GM18526 (cell line): ENCODE measurements around the gene HMX3.

Experiments
- POLR2A ChIP-seq: IDR thresholded peaks from 3 replicates; pipeline ENCODE4 v1.6.1; 2011; ENCODE audit not compliant: insufficient read length; ENCODE audit errors: extremely low read depth

Gene HMX3

GRCh38 chr10:123126246-123126645 is 9.5 kb upstream of the HMX3 start:
- no peak for TF ChIP-seq POLR2A

- no peak for TF ChIP-seq POLR2A
Measured at GRCh38 chr10:123129618-123130271, 6.0 kb upstream of the HMX3 start.

GRCh38 chr10:123132576-123133477 is 2.9 kb upstream of the HMX3 start:
- TF ChIP-seq POLR2A = no peak

GRCh38 chr10:123133541-123134342 is 2.0 kb upstream of the HMX3 start:
- TF ChIP-seq POLR2A = no peak

GRCh38 chr10:123134343-123134914 is 1.3 kb upstream of the HMX3 start:
- TF ChIP-seq POLR2A = no peak

- no peak for TF ChIP-seq POLR2A
Measured at GRCh38 chr10:123134915-123135414, 805 bp upstream of the HMX3 start.

GRCh38 chr10:123136221-123136805 is 543 bp downstream of the HMX3 start:
- TF ChIP-seq POLR2A = no peak

GRCh38 chr10:123136806-123137642 is 1.3 kb downstream of the HMX3 start:
- no peak for TF ChIP-seq POLR2A

- no peak for TF ChIP-seq POLR2A
Measured at GRCh38 chr10:123139165-123139520, 3.4 kb downstream of the HMX3 start.

GRCh38 chr10:123139521-123140163 is 3.9 kb downstream of the HMX3 start:
- TF ChIP-seq POLR2A = no peak

- no peak for TF ChIP-seq POLR2A
Measured at GRCh38 chr10:123140164-123140982, 4.6 kb downstream of the HMX3 start.

GRCh38 chr10:123140983-123141390 is 5.2 kb downstream of the HMX3 start:
- TF ChIP-seq POLR2A = no peak
